H9 (cell line): Measurements from ENCODE around the gene DNTT. TPM values are rescaled to one million over a fixed set of nuclear protein-coding genes. Genes with fewer than 3 reads are reported as not detected.

Experiments used
- DNase-seq: peaks from one replicate; pipeline ENCODE4 v3.0.0-alpha.2; 2017
- H2AFZ ChIP-seq: one replicate; pipeline ENCODE4 v1.6.1; 2013; ENCODE audit warnings: mild to moderate bottlenecking, low read length, control low read depth, moderate library complexity
- H2AK5ac ChIP-seq: 2 replicates; pipeline ENCODE4 v1.6.1; 2013; ENCODE audit warnings: low read length, control low read depth, mixed read lengths; ENCODE audit not compliant: insufficient read length
- H2BK120ac ChIP-seq: one replicate; pipeline ENCODE4 v1.6.1; 2013; ENCODE audit warnings: low read depth, mild to moderate bottlenecking, low read length, control low read depth, inconsistent platforms; ENCODE audit not compliant: poor library complexity, severe bottlenecking
- H2BK12ac ChIP-seq: 2 replicates; pipeline ENCODE4 v1.6.1; 2013; ENCODE audit warnings: low read length, control low read depth, mixed read lengths, low read depth; ENCODE audit not compliant: insufficient read length
- H2BK15ac ChIP-seq: 2 replicates; pipeline ENCODE4 v1.6.1; 2013; ENCODE audit warnings: low read depth, low read length, control low read depth
- H2BK20ac ChIP-seq: one replicate; pipeline ENCODE4 v1.6.1; 2013; ENCODE audit warnings: low read depth, mild to moderate bottlenecking, low read length, control low read depth, inconsistent platforms; ENCODE audit not compliant: poor library complexity, severe bottlenecking
- H2BK5ac ChIP-seq: 2 replicates; pipeline ENCODE4 v1.6.1; 2013; ENCODE audit warnings: low read length, control low read depth, mixed read lengths; ENCODE audit not compliant: insufficient read length
- H3K14ac ChIP-seq: 2 replicates; pipeline ENCODE4 v1.6.1; 2013; ENCODE audit warnings: low read length, control low read depth; ENCODE audit not compliant: insufficient read depth
- H3K18ac ChIP-seq: 2 replicates; pipeline ENCODE4 v1.6.1; 2013; ENCODE audit warnings: low read depth, mild to moderate bottlenecking, mixed read lengths, low read length, control low read depth; ENCODE audit not compliant: insufficient read length
- H3K23ac ChIP-seq: 2 replicates; pipeline ENCODE4 v1.6.1; 2013; ENCODE audit warnings: low read length, control low read depth, mixed read lengths, low read depth; ENCODE audit not compliant: insufficient read length
- H3K23me2 ChIP-seq: 2 replicates; pipeline ENCODE4 v1.6.1; 2013; ENCODE audit warnings: low read depth, mild to moderate bottlenecking, mixed read lengths, low read length, control low read depth; ENCODE audit not compliant: insufficient read length, poor library complexity, severe bottlenecking
- H3K27ac ChIP-seq: 2 replicates; pipeline ENCODE4 v1.5.1; 2013; ENCODE audit warnings: low read length, control low read depth, mixed read lengths, low read depth; ENCODE audit not compliant: insufficient read length
- H3K27me3 ChIP-seq: 2 replicates; pipeline ENCODE4 v1.6.1; 2013; ENCODE audit warnings: low read length, control low read depth, inconsistent platforms; ENCODE audit not compliant: insufficient read depth
- H3K4ac ChIP-seq: 2 replicates; pipeline ENCODE4 v1.6.1; 2013; ENCODE audit warnings: low read depth, mild to moderate bottlenecking, control low read depth, inconsistent platforms, low read length, moderate library complexity
- H3K4me1 ChIP-seq: 2 replicates; pipeline ENCODE4 v1.6.1; 2013; ENCODE audit warnings: low read length, control low read depth, inconsistent platforms; ENCODE audit not compliant: insufficient read depth
- H3K4me2 ChIP-seq: 2 replicates; pipeline ENCODE4 v1.6.1; 2013; ENCODE audit warnings: low read length, control low read depth, mixed read lengths; ENCODE audit not compliant: insufficient read length, insufficient read depth
- H3K56ac ChIP-seq: 2 replicates; pipeline ENCODE4 v1.6.1; 2013; ENCODE audit warnings: low read depth, mild to moderate bottlenecking, mixed read lengths, low read length, control low read depth; ENCODE audit not compliant: insufficient read length
- H3K79me1 ChIP-seq: 2 replicates; pipeline ENCODE4 v1.6.1; 2013; ENCODE audit warnings: low read depth, mild to moderate bottlenecking, moderate library complexity, low read length, control low read depth, inconsistent platforms; ENCODE audit not compliant: insufficient read depth, poor library complexity, severe bottlenecking
- H3K79me2 ChIP-seq: 2 replicates; pipeline ENCODE4 v1.6.1; 2013; ENCODE audit warnings: low read length, control low read depth, inconsistent platforms; ENCODE audit not compliant: insufficient read depth
- H3K9ac ChIP-seq: 2 replicates; pipeline ENCODE4 v1.6.1; 2013; ENCODE audit warnings: low read length, control low read depth, mixed read lengths; ENCODE audit not compliant: insufficient read length; ENCODE audit errors: extremely low read depth
- H3K9me3 ChIP-seq: one replicate; pipeline ENCODE4 v1.6.1; 2013; ENCODE audit warnings: low read depth, low read length, inconsistent platforms; ENCODE audit not compliant: control insufficient read depth
- H3T11ph ChIP-seq: one replicate; pipeline ENCODE4 v1.6.1; 2013; ENCODE audit warnings: mild to moderate bottlenecking, low read length, control low read depth, inconsistent platforms
- H4K20me1 ChIP-seq: one replicate; pipeline ENCODE4 v1.6.1; 2013; ENCODE audit not compliant: control insufficient read depth, insufficient read length, insufficient read depth
- H4K5ac ChIP-seq: 2 replicates; pipeline ENCODE4 v1.6.1; 2013; ENCODE audit warnings: low read depth, mild to moderate bottlenecking, mixed read lengths, low read length, control low read depth; ENCODE audit not compliant: insufficient read length
- H4K8ac ChIP-seq: replicated peaks from 2 replicates; pipeline ENCODE4 v1.6.1; 2013; ENCODE audit warnings: low read length, control low read depth, mixed read lengths, low read depth; ENCODE audit not compliant: insufficient read length
- H4K91ac ChIP-seq: 2 replicates; pipeline ENCODE4 v1.6.1; 2013; ENCODE audit warnings: low read depth, mild to moderate bottlenecking, moderate library complexity, mixed read lengths, low read length, control low read depth; ENCODE audit not compliant: insufficient read length
- H3K27ac Mint-ChIP-seq, 3 experiments: 2 replicates in 2 of 3; 3 replicates in 1 of 3; pipeline ENCODE4 v1.8.0; 2020 to 2021; ENCODE audit warnings: mixed read lengths in 3 of 3, mild to moderate bottlenecking in 1 of 3, moderate library complexity in 1 of 3
- H3K27me3 Mint-ChIP-seq: 2 replicates; pipeline ENCODE4 v1.8.0; 2021; ENCODE audit warnings: low read depth, mild to moderate bottlenecking, moderate library complexity, mixed read lengths
- H3K36me3 Mint-ChIP-seq, 3 experiments: 2 replicates in 2 of 3; 3 replicates in 1 of 3; pipeline ENCODE4 v1.8.0; 2020 to 2021; ENCODE audit warnings: low read depth in 3 of 3, mixed read lengths in 3 of 3; ENCODE audit not compliant: insufficient read depth in 1 of 3
- H3K4me1 Mint-ChIP-seq, 2 experiments: 2 replicates each; pipeline ENCODE4 v1.8.0; 2020; ENCODE audit warnings: mixed read lengths in 2 of 2
- H3K4me3 Mint-ChIP-seq, 2 experiments: 2 replicates in 1 of 2; 3 replicates in 1 of 2; pipeline ENCODE4 v1.8.0; 2020 to 2021; ENCODE audit warnings: mild to moderate bottlenecking in 2 of 2, mixed read lengths in 2 of 2, moderate library complexity in 1 of 2
- H3K9me3 Mint-ChIP-seq, 2 experiments: 2 replicates in 1 of 2; 3 replicates in 1 of 2; pipeline ENCODE4 v1.8.0; 2020; ENCODE audit warnings: mild to moderate bottlenecking in 2 of 2, mixed read lengths in 2 of 2, moderate library complexity in 1 of 2
- CTCF ChIP-seq: fragments of 200-600 bp; sonication (generic); conservative IDR thresholded peaks from 3 replicates; pipeline ENCODE4 v1.8.0; 2021; ENCODE audit warnings: antibody characterized with exemption, mild to moderate bottlenecking
- WGBS: extraction: QIAGEN DNeasy Blood & Tissue Kit; methylation state at CpG from one replicate; pipeline ENCODE4 v1.1.7; 2013; ENCODE audit warnings: missing lambda C conversion rate, low lambda C conversion rate, mixed read lengths; ENCODE audit not compliant: insufficient read length; ENCODE audit errors: extremely low coverage; 5-methylcytosine and 5-hydroxymethylcytosine counted together
- total RNA-seq: library from RNA; stranded (reverse); gene quantifications from 2 replicates; pipeline ENCODE4 v1.2.1, GENCODE V29; 2021

DNTT gene
- total RNA-seq, 1 experiment from 2014 or later: not detected

GRCh38 chr10:96352582-96352981 is 48.3 kb downstream of the DNTT start:
- Mint-ChIP-seq H3K36me3 (peaks cover 0 to 7% (median 5%) of the 10 kb centered on the region in 3 experiments; a peak in 4 of 7 replicates), H3K4me1 (peaks cover 16% of the 10 kb centered on the region in 2 experiments), H3K27ac (no peak overlapping the region), H3K4me3 (no peak overlapping the region), H3K9me3 (peaks cover under 1 to 10% of the 10 kb centered on the region in 2 experiments), H3K27me3 (peaks cover 8% of the 10 kb centered on the region)
- TF ChIP-seq CTCF: no peak
- H3K79me2 ChIP-seq: no peaks in the 10 kb centered on the region
- H2BK5ac ChIP-seq: no peak overlapping the region
- H3T11ph ChIP-seq: no peak overlapping the region
- no peaks in the 10 kb centered on the region for H3K27me3 ChIP-seq
- no CpG with 5 or more reads among the region's 4 CpGs for WGBS
- H3K9ac ChIP-seq: no peak overlapping the region
- H2AK5ac ChIP-seq: no peak overlapping the region
- no peak overlapping the region for H2AFZ ChIP-seq
- H3K56ac ChIP-seq: no peak overlapping the region
- no peak overlapping the region for H2BK20ac ChIP-seq
- no peak overlapping the region for H2BK15ac ChIP-seq
- H3K27ac ChIP-seq: no peak overlapping the region
- no peak overlapping the region for H3K14ac ChIP-seq
- H3K23ac ChIP-seq: no peak overlapping the region
- H2BK12ac ChIP-seq: no peak overlapping the region
- H3K4ac ChIP-seq: no peak overlapping the region
- no peaks in the 10 kb centered on the region for H3K4me1 ChIP-seq
- H3K23me2 ChIP-seq: no peaks in the 10 kb centered on the region
- no peak overlapping the region for H4K5ac ChIP-seq
- H3K4me2 ChIP-seq: no peak overlapping the region
- no peak overlapping the region for H2BK120ac ChIP-seq
- no peak for DNase-seq
- no peak overlapping the region for H3K18ac ChIP-seq
- no peaks in the 10 kb centered on the region for H3K79me1 ChIP-seq
- H4K91ac ChIP-seq: no peak overlapping the region
- H4K8ac ChIP-seq: no peak overlapping the region
- no peaks in the 10 kb centered on the region for H4K20me1 ChIP-seq
- no peaks in the 10 kb centered on the region for H3K9me3 ChIP-seq
